GM20000 (cell line): ENCODE measurements around the gene VWA8.

ENCODE experiments used
- DNase-seq: peaks from one replicate; pipeline ENCODE4 v3.0.0; 2012; ENCODE audit warnings: low spot score
- CTCF ChIP-seq: IDR thresholded peaks from 2 replicates; pipeline ENCODE4 v1.5.1; 2012; ENCODE audit warnings: mild to moderate bottlenecking, control low read depth; ENCODE audit errors: extremely low read depth, missing control alignments

Gene VWA8

GRCh38 chr13:41533266-41534052, 427.4 kb downstream of the VWA8 start:
- TF ChIP-seq CTCF: no peak
- DNase-seq: no peak

- DNase-seq: no peak
- TF ChIP-seq CTCF: no peak
These were observed 432.9 kb downstream of the VWA8 start for GRCh38 chr13:41528021-41528420.

GRCh38 chr13:41520660-41521630, 440.0 kb downstream of the VWA8 start:
- no peak for TF ChIP-seq CTCF
- no peak for DNase-seq

GRCh38 chr13:41520016-41520659, 440.8 kb downstream of the VWA8 start:
- DNase-seq: no peak
- TF ChIP-seq CTCF: no peak
